ENCODE measurements around the gene GPC3.

Gene GPC3

GRCh38 chrX:133965321-133965720 is 20.1 kb downstream of the GPC3 start:
- no peak for DNase-seq

- no peak for DNase-seq
These were observed 24.3 kb downstream of the GPC3 start for GRCh38 chrX:133961046-133961445.

- DNase-seq: no peak
These were observed 25.4 kb downstream of the GPC3 start for GRCh38 chrX:133959972-133960371.

GRCh38 chrX:133958997-133959688 is 26.3 kb downstream of the GPC3 start:
- DNase-seq: no peak

GRCh38 chrX:133956570-133957340 is 28.6 kb downstream of the GPC3 start:
- DNase-seq: no peak

GRCh38 chrX:133953785-133954355 is 31.5 kb downstream of the GPC3 start:
- DNase-seq: no peak

- no peak for DNase-seq
These were observed 32.3 kb downstream of the GPC3 start for GRCh38 chrX:133953078-133953477.

- DNase-seq: no peak
These were observed 34.3 kb downstream of the GPC3 start for GRCh38 chrX:133951098-133951497.

GRCh38 chrX:133950214-133950613 is 35.2 kb downstream of the GPC3 start:
- DNase-seq: no peak

- no peak for DNase-seq
These were observed 36.5 kb downstream of the GPC3 start for GRCh38 chrX:133948895-133949294.

- DNase-seq: no peak
These were observed 37.4 kb downstream of the GPC3 start for GRCh38 chrX:133947996-133948395.

GRCh38 chrX:133947022-133947421 is 38.4 kb downstream of the GPC3 start:
- DNase-seq: no peak

GRCh38 chrX:133943507-133943906 is 41.9 kb downstream of the GPC3 start:
- no peak for DNase-seq

- no peak for DNase-seq
These were observed 45.6 kb downstream of the GPC3 start for GRCh38 chrX:133939655-133940302.

GRCh38 chrX:133938530-133938929 is 46.9 kb downstream of the GPC3 start:
- no peak for DNase-seq

- no peak for DNase-seq
These were observed 48.4 kb downstream of the GPC3 start for GRCh38 chrX:133937022-133937421.

- no peak for DNase-seq
These were observed 50.3 kb downstream of the GPC3 start for GRCh38 chrX:133935076-133935475.

GRCh38 chrX:133933316-133933715 is 52.1 kb downstream of the GPC3 start:
- no peak for DNase-seq

GRCh38 chrX:133929836-133930464 is 55.4 kb downstream of the GPC3 start:
- DNase-seq: no peak

GRCh38 chrX:133928365-133928764 is 57.0 kb downstream of the GPC3 start:
- DNase-seq: no peak

GRCh38 chrX:133926809-133927208 is 58.6 kb downstream of the GPC3 start:
- DNase-seq: no peak

GRCh38 chrX:133926099-133926498 is 59.3 kb downstream of the GPC3 start:
- no peak for DNase-seq

GRCh38 chrX:133924548-133924947 is 60.8 kb downstream of the GPC3 start:
- no peak for DNase-seq

All from CD4-positive, alpha-beta T cell treated with Interleukin-12 subunit alpha and Interleukin-12 subunit beta, for 1 hour (primary cell).